ENCODE measurements around the gene GPHA2. TPM values are rescaled to one million over a fixed set of nuclear protein-coding genes. Genes with fewer than 3 reads are reported as not detected.

The GPHA2 gene
- total and polyA plus RNA-seq, 2 of the 13 experiments (the other 11 are each of a cell fraction or from before 2014, with no cell fraction given), result 13.0 to 19.1 TPM

DNA sequence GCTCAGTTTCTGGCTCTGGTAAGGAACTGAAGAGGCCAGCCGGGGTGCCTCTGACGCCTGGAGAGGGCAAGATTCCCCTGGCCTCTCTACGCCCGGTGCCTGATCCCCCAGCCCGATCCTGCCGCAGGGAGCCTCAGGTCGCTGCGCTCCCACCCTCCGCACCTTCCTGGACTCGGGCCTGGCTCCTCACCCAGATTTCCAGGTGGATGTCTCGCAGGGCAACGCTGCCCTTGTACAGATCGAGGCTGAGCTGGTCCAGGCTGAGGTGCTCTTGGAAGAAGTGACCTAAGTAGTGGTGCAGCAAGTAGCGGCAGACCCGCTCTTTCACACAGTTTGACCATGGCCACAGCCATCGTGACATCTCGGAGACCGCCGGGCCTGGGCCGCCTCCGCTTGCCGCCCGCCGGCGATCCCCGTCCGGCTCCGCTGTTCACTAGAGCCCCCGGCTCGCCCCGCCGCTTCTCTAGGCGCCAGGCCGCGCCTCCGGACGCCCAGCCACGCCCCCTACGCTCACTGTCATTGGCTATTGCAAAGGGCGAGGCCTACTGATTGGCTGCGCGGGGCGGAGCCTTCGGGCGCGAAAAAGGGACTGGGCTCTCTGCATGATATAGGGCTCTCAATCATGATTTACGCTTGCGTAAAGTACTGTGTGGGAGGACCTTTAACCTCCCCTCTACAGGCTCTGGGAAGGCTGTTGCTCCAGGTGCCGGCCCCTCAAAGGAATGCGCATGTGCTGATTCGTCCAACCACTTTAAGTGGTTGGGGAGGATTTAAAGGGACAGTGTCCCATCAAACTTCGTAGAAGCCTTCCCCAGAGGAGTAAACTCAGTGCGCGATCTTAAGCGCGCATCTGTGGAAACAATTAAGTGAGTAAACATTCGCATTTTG, 18.7 kb downstream of the GPHA2 start, which contains the start of gene ATG2A (continued):
- TF ChIP-seq, protein P1, sequence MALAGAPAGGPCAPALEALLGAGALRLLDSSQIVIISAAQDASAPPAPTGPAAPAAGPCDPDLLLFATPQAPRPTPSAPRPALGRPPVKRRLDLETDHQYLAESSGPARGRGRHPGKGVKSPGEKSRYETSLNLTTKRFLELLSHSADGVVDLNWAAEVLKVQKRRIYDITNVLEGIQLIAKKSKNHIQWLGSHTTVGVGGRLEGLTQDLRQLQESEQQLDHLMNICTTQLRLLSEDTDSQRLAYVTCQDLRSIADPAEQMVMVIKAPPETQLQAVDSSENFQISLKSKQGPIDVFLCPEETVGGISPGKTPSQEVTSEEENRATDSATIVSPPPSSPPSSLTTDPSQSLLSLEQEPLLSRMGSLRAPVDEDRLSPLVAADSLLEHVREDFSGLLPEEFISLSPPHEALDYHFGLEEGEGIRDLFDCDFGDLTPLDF (CRISPR knock-in tag; IDR thresholded peaks at IDR 0.05), result 0 out of 2 replicates have a peak, but pooled peaks have one; percentile 82
- TF ChIP-seq ZNF646 (CRISPR knock-in tag; IDR thresholded peaks at IDR 0.05) (no peak), ZEB1 (IDR thresholded peaks at IDR 0.05; ENCODE audit: insufficient replicate concordance, low read depth) (no peak), HMG20A (CRISPR knock-in tag; IDR thresholded peaks at IDR 0.05; ENCODE audit: borderline replicate concordance) (0 out of 2 replicates have a peak, but pooled peaks have one; percentile 4), KDM5A (IDR thresholded peaks at IDR 0.05; ENCODE audit: borderline replicate concordance, low read length) (peak; percentile 75), SSRP1 (CRISPR knock-in tag; IDR thresholded peaks at IDR 0.05) (peak; percentile 90), FOXP1 (IDR thresholded peaks at IDR 0.05) (no peak), FOXP1 (CRISPR knock-in tag; IDR thresholded peaks at IDR 0.05) (no peak), KDM2A (CRISPR knock-in tag; IDR thresholded peaks at IDR 0.05; ENCODE audit: borderline replicate concordance, low read depth) (peak; percentile 29; the same call in 1 of the 2 replicates), FOXO4 (CRISPR knock-in tag; conservative IDR thresholded peaks at IDR 0.05) (0 out of 2 replicates have a peak, but pooled peaks have one; percentile 93), SYNCRIP (IDR thresholded peaks at IDR 0.05; ENCODE audit: insufficient read depth, low read depth, low read length) (no peak), ZNF772 (CRISPR knock-in tag; IDR thresholded peaks at IDR 0.05) (peak; percentile 69; the same call in 1 of the 2 replicates), ELK4 (CRISPR knock-in tag; IDR thresholded peaks at IDR 0.05; ENCODE audit: borderline replicate concordance) (no peak), RBAK (CRISPR knock-in tag; IDR thresholded peaks at IDR 0.05) (0 out of 2 replicates have a peak, but pooled peaks have one; percentile 35), ZBTB3 (CRISPR knock-in tag; IDR thresholded peaks at IDR 0.05; ENCODE audit: borderline replicate concordance, low read depth) (no peak), CCAR2 (optimal IDR thresholded peaks at IDR 0.05; ENCODE audit: low read depth, low read length) (no peak), FOSL2 (CRISPR knock-in tag; IDR thresholded peaks at IDR 0.05) (peak; percentile 41; the same call in 1 of the 2 replicates), ZNF577 (CRISPR knock-in tag; IDR thresholded peaks at IDR 0.05; ENCODE audit: borderline replicate concordance, low read depth) (no peak), ZSCAN31 (CRISPR knock-in tag; IDR thresholded peaks at IDR 0.05; ENCODE audit: low read depth) (peak; percentile 69; the same call in 1 of the 2 replicates)

Measured in HepG2 (cell line).